SK-N-SH treated with all-trans-retinoic acid at 6 μM for 48 hours (cell line): ENCODE results near the gene PDK4.

ENCODE experiments used
- ATAC-seq: fragments of 200-7000 bp; cut with Tn5 transposase; 3 replicates; pipeline ENCODE4 v1.9.1; 2020; ENCODE audit warnings: mild to moderate bottlenecking, moderate library complexity
- ARNTL ChIP-seq: fragments of 450-650 bp; formaldehyde crosslinking; IDR thresholded peaks from 2 replicates; pipeline ENCODE4 v1.5.0; 2020; ENCODE audit warnings: low read depth, mild to moderate bottlenecking, moderate library complexity, borderline replicate concordance
- BACH2 ChIP-seq: fragments of 250-450 bp; sonication (Bioruptor Pico); IDR thresholded peaks from 2 replicates; pipeline ENCODE4 v1.9.0; 2021; ENCODE audit warnings: mild to moderate bottlenecking, borderline replicate concordance
- CREB5 ChIP-seq: fragments of 250-450 bp; sonication (Bioruptor Pico); IDR thresholded peaks from 2 replicates; pipeline ENCODE4 v1.5.1; 2020; ENCODE audit warnings: low read depth, mild to moderate bottlenecking, moderate library complexity
- CSDC2 ChIP-seq: fragments of 250-450 bp; sonication (Bioruptor Pico); IDR thresholded peaks from 2 replicates; pipeline ENCODE4 v1.5.0; 2020; ENCODE audit warnings: mild to moderate bottlenecking, moderate library complexity
- CSRNP3 ChIP-seq: fragments of 250-450 bp; sonication (Bioruptor Pico); IDR thresholded peaks from 2 replicates; pipeline ENCODE4 v1.5.1; 2021; ENCODE audit warnings: mild to moderate bottlenecking, moderate library complexity
- ESRRG ChIP-seq: fragments of 250-450 bp; sonication (Bioruptor Pico); IDR thresholded peaks from 2 replicates; pipeline ENCODE4 v1.6.1; 2021; ENCODE audit warnings: mild to moderate bottlenecking
- GLIS3 ChIP-seq: fragments of 250-450 bp; sonication (Bioruptor Pico); IDR thresholded peaks from 2 replicates; pipeline ENCODE4 v1.5.0; 2020; ENCODE audit warnings: mild to moderate bottlenecking, moderate library complexity
- ISL1 ChIP-seq: fragments of 250-450 bp; sonication (Bioruptor Pico); IDR thresholded peaks from 2 replicates; pipeline ENCODE4 v2.1.2; 2022; ENCODE audit warnings: mild to moderate bottlenecking, moderate library complexity
- OSR1 ChIP-seq: fragments of 250-450 bp; sonication (Bioruptor Pico); IDR thresholded peaks from 2 replicates; pipeline ENCODE4 v1.8.0; 2022; ENCODE audit warnings: moderate library complexity, mild to moderate bottlenecking, inconsistent platforms
- PATZ1 ChIP-seq: fragments of 250-450 bp; sonication (Bioruptor Pico); IDR thresholded peaks from 2 replicates; pipeline ENCODE4 v1.8.0; 2020; ENCODE audit warnings: mild to moderate bottlenecking, moderate library complexity, borderline replicate concordance
- POU6F1 ChIP-seq: fragments of 250-450 bp; sonication (Bioruptor Pico); IDR thresholded peaks from 2 replicates; pipeline ENCODE4 v1.8.0; 2021; ENCODE audit warnings: low read depth, mild to moderate bottlenecking, moderate library complexity, borderline replicate concordance
- PPARA ChIP-seq: fragments of 250-450 bp; sonication (Bioruptor Pico); IDR thresholded peaks from 2 replicates; pipeline ENCODE4 v1.5.0; 2020; ENCODE audit warnings: mild to moderate bottlenecking, borderline replicate concordance
- RARB ChIP-seq: fragments of 250-450 bp; sonication (Bioruptor Pico); IDR thresholded peaks from 2 replicates; pipeline ENCODE4 v1.8.0; 2021; ENCODE audit warnings: mild to moderate bottlenecking, moderate library complexity
- SNAI2 ChIP-seq: fragments of 250-450 bp; sonication (Bioruptor Pico); IDR thresholded peaks from 2 replicates; pipeline ENCODE4 v1.5.0; 2020; ENCODE audit warnings: mild to moderate bottlenecking, moderate library complexity
- TCF4 ChIP-seq: fragments of 250-450 bp; sonication (Bioruptor Pico); IDR thresholded peaks from 2 replicates; pipeline ENCODE4 v1.8.0; 2021; ENCODE audit warnings: mild to moderate bottlenecking, moderate library complexity, borderline replicate concordance
- TOX ChIP-seq: fragments of 250-450 bp; sonication (Bioruptor Pico); IDR thresholded peaks from 2 replicates; pipeline ENCODE4 v1.8.0; 2021; ENCODE audit warnings: mild to moderate bottlenecking, moderate library complexity, borderline replicate concordance
- TSHZ2 ChIP-seq: fragments of 250-450 bp; sonication (Bioruptor Pico); IDR thresholded peaks from 2 replicates; pipeline ENCODE4 v1.5.0; 2020; ENCODE audit warnings: mild to moderate bottlenecking, moderate library complexity
- ZC3H10 ChIP-seq: fragments of 250-450 bp; sonication (Bioruptor Pico); IDR thresholded peaks from 2 replicates; pipeline ENCODE4 v1.5.1; 2021; ENCODE audit warnings: mild to moderate bottlenecking, moderate library complexity
- ZFP3 ChIP-seq: fragments of 250-450 bp; sonication (Bioruptor Pico); IDR thresholded peaks from 2 replicates; pipeline ENCODE4 v1.5.0; 2020; ENCODE audit warnings: mild to moderate bottlenecking, moderate library complexity
- ZFP30 ChIP-seq: fragments of 450-650 bp; formaldehyde crosslinking; IDR thresholded peaks from 2 replicates; pipeline ENCODE4 v1.5.0; 2022; ENCODE audit warnings: mild to moderate bottlenecking, moderate library complexity
- ZNF565 ChIP-seq: fragments of 450-650 bp; formaldehyde crosslinking; conservative IDR thresholded peaks from 2 replicates; pipeline ENCODE4 v1.5.0; 2020; ENCODE audit warnings: low read depth, mild to moderate bottlenecking, moderate library complexity
- ZNF70 ChIP-seq: fragments of 450-650 bp; formaldehyde crosslinking; IDR thresholded peaks from 2 replicates; pipeline ENCODE4 v1.5.0; 2020; ENCODE audit warnings: mild to moderate bottlenecking, moderate library complexity
- ZNF8 ChIP-seq: fragments of 450-650 bp; formaldehyde crosslinking; IDR thresholded peaks from 2 replicates; pipeline ENCODE4 v1.5.0; 2020; ENCODE audit warnings: mild to moderate bottlenecking, moderate library complexity

PDK4 gene

GRCh38 chr7:95569720-95570119 lies 26.6 kb downstream of the PDK4 start:
- TF ChIP-seq CREB5 (CRISPR knock-in tag) (no peak), ESRRG (CRISPR knock-in tag) (no peak), BACH2 (no peak), ZNF70 (CRISPR knock-in tag) (no peak), ZNF8 (CRISPR knock-in tag) (no peak), ISL1 (no peak), RARB (CRISPR knock-in tag) (no peak), ZC3H10 (CRISPR knock-in tag) (no peak), POU6F1 (CRISPR knock-in tag) (no peak), ZFP30 (CRISPR knock-in tag) (no peak), TCF4 (no peak), PPARA (no peak), ZFP3 (no peak), PATZ1 (CRISPR knock-in tag) (no peak), ARNTL (CRISPR knock-in tag) (no peak), OSR1 (CRISPR knock-in tag) (no peak), GLIS3 (CRISPR knock-in tag) (no peak), TOX (no peak), CSDC2 (CRISPR knock-in tag) (no peak), ZNF565 (CRISPR knock-in tag) (no peak)
- ATAC-seq = no peak

- TF ChIP-seq ZFP3 = no peak
- TF ChIP-seq PATZ1 (CRISPR knock-in tag) = no peak
- no peak for TF ChIP-seq OSR1 (CRISPR knock-in tag)
- TF ChIP-seq RARB (CRISPR knock-in tag) = no peak
- TF ChIP-seq ZNF70 (CRISPR knock-in tag) = no peak
- TF ChIP-seq ZC3H10 (CRISPR knock-in tag) = no peak
- TF ChIP-seq ISL1 = no peak
- TF ChIP-seq CSRNP3 (CRISPR knock-in tag) = no peak
- TF ChIP-seq SNAI2 (CRISPR knock-in tag) = no peak
- no peak for TF ChIP-seq ESRRG (CRISPR knock-in tag)
- TF ChIP-seq ZFP30 (CRISPR knock-in tag) = no peak
- TF ChIP-seq TSHZ2 (CRISPR knock-in tag) = no peak
- TF ChIP-seq CSDC2 (CRISPR knock-in tag) = no peak
- no peak for TF ChIP-seq PPARA
- no peak for TF ChIP-seq BACH2
- TF ChIP-seq GLIS3 (CRISPR knock-in tag) = no peak
- no peak for TF ChIP-seq TCF4
- TF ChIP-seq ZNF565 (CRISPR knock-in tag) = no peak
- no peak for ATAC-seq
These were observed 35.6 kb downstream of the PDK4 start for GRCh38 chr7:95560674-95561073.
